Measurements from ENCODE around the gene HDAC1. TPM values are rescaled to one million over a fixed set of nuclear protein-coding genes. Genes with fewer than 3 reads are reported as not detected.

HDAC1 gene
- total and polyA plus RNA-seq, 4 donors, result 32.1 to 58.1 (median 45.2) TPM

GRCh38 chr1:32341971-32342370 is 50.1 kb downstream of the HDAC1 start:
- no peak for DNase-seq (ENCODE audit: low spot score)
- H3K27ac ChIP-seq (ENCODE audit: low read depth in 1 of 2, low read length in 2 of 2), result no peak overlapping the region
- WGBS, result 63% methylated on average over 5 of the region's 5 CpGs

DNA sequence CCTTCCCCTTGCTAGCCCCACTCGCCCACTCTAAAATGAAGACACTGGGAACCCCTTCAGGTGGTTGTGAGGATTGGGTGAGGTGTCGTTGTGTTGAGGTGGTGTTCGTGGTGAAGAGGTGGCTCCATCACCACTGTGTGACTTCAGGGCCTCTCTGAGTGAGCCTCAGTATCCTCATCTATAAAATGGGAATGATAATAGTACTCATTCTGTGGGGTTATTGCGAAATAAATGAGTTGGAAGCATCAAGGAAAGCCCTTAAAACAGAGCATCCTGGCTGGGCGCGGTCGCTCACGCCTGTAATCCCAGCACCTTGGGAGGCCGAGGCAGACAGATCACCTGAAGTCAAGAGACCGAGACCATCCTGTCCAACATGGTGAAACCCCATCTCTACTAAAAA is 50.8 kb downstream of the HDAC1 start:
- no peak for TF ChIP-seq ZBTB33 (IDR thresholded peaks at IDR 0.05)
- TF ChIP-seq, protein P1, sequence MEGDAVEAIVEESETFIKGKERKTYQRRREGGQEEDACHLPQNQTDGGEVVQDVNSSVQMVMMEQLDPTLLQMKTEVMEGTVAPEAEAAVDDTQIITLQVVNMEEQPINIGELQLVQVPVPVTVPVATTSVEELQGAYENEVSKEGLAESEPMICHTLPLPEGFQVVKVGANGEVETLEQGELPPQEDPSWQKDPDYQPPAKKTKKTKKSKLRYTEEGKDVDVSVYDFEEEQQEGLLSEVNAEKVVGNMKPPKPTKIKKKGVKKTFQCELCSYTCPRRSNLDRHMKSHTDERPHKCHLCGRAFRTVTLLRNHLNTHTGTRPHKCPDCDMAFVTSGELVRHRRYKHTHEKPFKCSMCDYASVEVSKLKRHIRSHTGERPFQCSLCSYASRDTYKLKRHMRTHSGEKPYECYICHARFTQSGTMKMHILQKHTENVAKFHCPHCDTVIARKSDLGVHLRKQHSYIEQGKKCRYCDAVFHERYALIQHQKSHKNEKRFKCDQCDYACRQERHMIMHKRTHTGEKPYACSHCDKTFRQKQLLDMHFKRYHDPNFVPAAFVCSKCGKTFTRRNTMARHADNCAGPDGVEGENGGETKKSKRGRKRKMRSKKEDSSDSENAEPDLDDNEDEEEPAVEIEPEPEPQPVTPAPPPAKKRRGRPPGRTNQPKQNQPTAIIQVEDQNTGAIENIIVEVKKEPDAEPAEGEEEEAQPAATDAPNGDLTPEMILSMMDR (IDR thresholded peaks at IDR 0.05; ENCODE audit: low read depth, low read length, missing input control), result no peak
- TF ChIP-seq FOXA1 (IDR thresholded peaks at IDR 0.05), result no peak
- no peak for TF ChIP-seq HNF4A (conservative IDR thresholded peaks at IDR 0.05)
- no peak for TF ChIP-seq RAD21 (IDR thresholded peaks at IDR 0.05)
- TF ChIP-seq, protein P2, sequence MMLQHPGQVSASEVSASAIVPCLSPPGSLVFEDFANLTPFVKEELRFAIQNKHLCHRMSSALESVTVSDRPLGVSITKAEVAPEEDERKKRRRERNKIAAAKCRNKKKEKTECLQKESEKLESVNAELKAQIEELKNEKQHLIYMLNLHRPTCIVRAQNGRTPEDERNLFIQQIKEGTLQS (IDR thresholded peaks at IDR 0.05), result no peak
- no peak for TF ChIP-seq GABPA (IDR thresholded peaks at IDR 0.05 in 1 of 2, conservative IDR thresholded peaks at IDR 0.05 in 1 of 2)
- TF ChIP-seq, protein P3, sequence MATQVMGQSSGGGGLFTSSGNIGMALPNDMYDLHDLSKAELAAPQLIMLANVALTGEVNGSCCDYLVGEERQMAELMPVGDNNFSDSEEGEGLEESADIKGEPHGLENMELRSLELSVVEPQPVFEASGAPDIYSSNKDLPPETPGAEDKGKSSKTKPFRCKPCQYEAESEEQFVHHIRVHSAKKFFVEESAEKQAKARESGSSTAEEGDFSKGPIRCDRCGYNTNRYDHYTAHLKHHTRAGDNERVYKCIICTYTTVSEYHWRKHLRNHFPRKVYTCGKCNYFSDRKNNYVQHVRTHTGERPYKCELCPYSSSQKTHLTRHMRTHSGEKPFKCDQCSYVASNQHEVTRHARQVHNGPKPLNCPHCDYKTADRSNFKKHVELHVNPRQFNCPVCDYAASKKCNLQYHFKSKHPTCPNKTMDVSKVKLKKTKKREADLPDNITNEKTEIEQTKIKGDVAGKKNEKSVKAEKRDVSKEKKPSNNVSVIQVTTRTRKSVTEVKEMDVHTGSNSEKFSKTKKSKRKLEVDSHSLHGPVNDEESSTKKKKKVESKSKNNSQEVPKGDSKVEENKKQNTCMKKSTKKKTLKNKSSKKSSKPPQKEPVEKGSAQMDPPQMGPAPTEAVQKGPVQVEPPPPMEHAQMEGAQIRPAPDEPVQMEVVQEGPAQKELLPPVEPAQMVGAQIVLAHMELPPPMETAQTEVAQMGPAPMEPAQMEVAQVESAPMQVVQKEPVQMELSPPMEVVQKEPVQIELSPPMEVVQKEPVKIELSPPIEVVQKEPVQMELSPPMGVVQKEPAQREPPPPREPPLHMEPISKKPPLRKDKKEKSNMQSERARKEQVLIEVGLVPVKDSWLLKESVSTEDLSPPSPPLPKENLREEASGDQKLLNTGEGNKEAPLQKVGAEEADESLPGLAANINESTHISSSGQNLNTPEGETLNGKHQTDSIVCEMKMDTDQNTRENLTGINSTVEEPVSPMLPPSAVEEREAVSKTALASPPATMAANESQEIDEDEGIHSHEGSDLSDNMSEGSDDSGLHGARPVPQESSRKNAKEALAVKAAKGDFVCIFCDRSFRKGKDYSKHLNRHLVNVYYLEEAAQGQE (IDR thresholded peaks at IDR 0.05), result no peak
- no peak for TF ChIP-seq MAX (IDR thresholded peaks at IDR 0.05)
- no peak for DNase-seq (ENCODE audit: low spot score)
- H3K27ac ChIP-seq (ENCODE audit: low read depth in 1 of 2, low read length in 2 of 2), result no peak overlapping the region
- no peak overlapping the region for H3K4me3 ChIP-seq (ENCODE audit: low read depth in 1 of 3, low read length in 3 of 3)
- no peak overlapping the region for H3K9ac ChIP-seq (ENCODE audit: low read depth in 1 of 2, low read length in 2 of 2)
- no peaks in the 10 kb centered on the region for H3K27me3 ChIP-seq (ENCODE audit: control insufficient read depth in 4 of 4, insufficient read depth in 4 of 4, low read length in 3 of 4)
- H3K9me3 ChIP-seq (ENCODE audit: control insufficient read depth in 4 of 4, low read length in 3 of 4), result no peaks in the 10 kb centered on the region
- no peaks in the 10 kb centered on the region for H3K36me3 ChIP-seq (ENCODE audit: control insufficient read depth in 4 of 4, insufficient read depth in 3 of 4, low read depth in 1 of 4, low read length in 3 of 4)
- WGBS, result 95% methylated on average over 10 of the region's 10 CpGs
- peaks cover 0 to 4% (median 2%) of the 10 kb centered on the region in 4 donors for H3K4me1 ChIP-seq (ENCODE audit: control insufficient read depth in 4 of 4, insufficient read depth in 4 of 4, low read length in 3 of 4)

More at GRCh38 chr1:32341971-32342370, 50.1 kb downstream of the HDAC1 start:
- H3K27me3 ChIP-seq (ENCODE audit: control insufficient read depth in 4 of 4, insufficient read depth in 4 of 4, low read length in 3 of 4), result no peaks in the 10 kb centered on the region
- no peak for TF ChIP-seq TAF1 (conservative IDR thresholded peaks at IDR 0.05)
- TF ChIP-seq JUND (IDR thresholded peaks at IDR 0.05), result no peak
- no peak for TF ChIP-seq NR2F2 (IDR thresholded peaks at IDR 0.05)
- TF ChIP-seq MAX (IDR thresholded peaks at IDR 0.05), result no peak
- TF ChIP-seq SP1 (IDR thresholded peaks at IDR 0.05), result no peak
- TF ChIP-seq, protein P1 (IDR thresholded peaks at IDR 0.05; ENCODE audit: low read depth, low read length, missing input control), result no peak
- H3K4me1 ChIP-seq (ENCODE audit: control insufficient read depth in 4 of 4, insufficient read depth in 4 of 4, low read length in 3 of 4), result peaks cover 0 to 5% (median 2%) of the 10 kb centered on the region in 4 donors
- no peak overlapping the region for H3K9ac ChIP-seq (ENCODE audit: low read depth in 1 of 2, low read length in 2 of 2)
- H3K36me3 ChIP-seq (ENCODE audit: control insufficient read depth in 4 of 4, insufficient read depth in 3 of 4, low read depth in 1 of 4, low read length in 3 of 4), result no peaks in the 10 kb centered on the region
- no peak overlapping the region for H3K4me3 ChIP-seq (ENCODE audit: low read depth in 1 of 3, low read length in 3 of 3)
- H3K9me3 ChIP-seq (ENCODE audit: control insufficient read depth in 4 of 4, low read length in 3 of 4), result no peaks in the 10 kb centered on the region

Data from liver (tissue), 9 donors.